ENCODE measurements around the gene EXOSC10. TPM values are rescaled to one million over a fixed set of nuclear protein-coding genes. Genes with fewer than 3 reads are reported as not detected.

The EXOSC10 gene
- polyA plus RNA-seq, 1 experiment: 65.9 TPM

- POLR2A ChIA-PET: no interaction called here
- no peak overlapping the region for H3K4me3 ChIP-seq (ENCODE audit: low read depth, low read length)
- TF ChIP-seq CTCF (IDR thresholded peaks at IDR 0.05; ENCODE audit: low read depth, low read length): no peak
- no peaks in the 10 kb centered on the region for H3K27me3 ChIP-seq (ENCODE audit: control insufficient read depth, insufficient read depth, low read length)
- CTCF ChIA-PET: interaction anchor here (1.2 kb wide), 1 partner anchor 125 kb away, joined by 3 read pairs; no protein-coding TSS in a partner anchor
- DNase-seq (ENCODE audit: low read depth, low spot score): no peak
- no peaks in the 10 kb centered on the region for H3K9me3 ChIP-seq (ENCODE audit: control insufficient read depth, insufficient read depth, low read length)
- no peak overlapping the region for H3K27ac ChIP-seq (ENCODE audit: low read depth, low read length)
Measured at GRCh38 chr1:11116318-11116717, 16.6 kb upstream of the EXOSC10 start.

GRCh38 chr1:11114966-11115365 lies 15.3 kb upstream of the EXOSC10 start:
- ChIA-PET CTCF (no interaction called here), POLR2A (no interaction called here)
- H3K4me3 ChIP-seq (ENCODE audit: low read depth, low read length): no peak overlapping the region
- no peak for DNase-seq (ENCODE audit: low read depth, low spot score)
- H3K27ac ChIP-seq (ENCODE audit: low read depth, low read length): no peak overlapping the region
- no peaks in the 10 kb centered on the region for H3K9me3 ChIP-seq (ENCODE audit: control insufficient read depth, insufficient read depth, low read length)
- no peaks in the 10 kb centered on the region for H3K27me3 ChIP-seq (ENCODE audit: control insufficient read depth, insufficient read depth, low read length)
- TF ChIP-seq CTCF (IDR thresholded peaks at IDR 0.05; ENCODE audit: low read depth, low read length): no peak

GRCh38 chr1:11109047-11109760 lies 9.5 kb upstream of the EXOSC10 start:
- Histone ChIP-seq H3K27me3 (ENCODE audit: control insufficient read depth, insufficient read depth, low read length) (no peaks in the 10 kb centered on the region), H3K27ac (ENCODE audit: low read depth, low read length) (no peak overlapping the region), H3K4me3 (ENCODE audit: low read depth, low read length) (no peak overlapping the region), H3K9me3 (ENCODE audit: control insufficient read depth, insufficient read depth, low read length) (no peaks in the 10 kb centered on the region)
- no peak for DNase-seq (ENCODE audit: low read depth, low spot score)
- POLR2A ChIA-PET: interaction anchor here (0.7 kb wide), 1 partner anchor 136 kb away, joined by 3 read pairs; no protein-coding TSS in a partner anchor
- CTCF ChIA-PET: interaction anchor here (2.3 kb wide), 1 partner anchor 72 kb away, joined by 12 read pairs; no protein-coding TSS in a partner anchor
- no peak for TF ChIP-seq CTCF (IDR thresholded peaks at IDR 0.05; ENCODE audit: low read depth, low read length)

- Histone ChIP-seq H3K9me3 (ENCODE audit: control insufficient read depth, insufficient read depth, low read length) (no peaks in the 10 kb centered on the region), H3K4me3 (ENCODE audit: low read depth, low read length) (no peak overlapping the region), H3K27ac (ENCODE audit: low read depth, low read length) (no peak overlapping the region), H3K27me3 (ENCODE audit: control insufficient read depth, insufficient read depth, low read length) (no peaks in the 10 kb centered on the region)
- TF ChIP-seq CTCF (IDR thresholded peaks at IDR 0.05; ENCODE audit: low read depth, low read length): no peak
- CTCF ChIA-PET: interaction anchor here (2.3 kb wide), 1 partner anchor 70 kb away, joined by 12 read pairs; no protein-coding TSS in a partner anchor
- POLR2A ChIA-PET: no interaction called here
- no peak for DNase-seq (ENCODE audit: low read depth, low spot score)
Measured at GRCh38 chr1:11107599-11107998, 7.9 kb upstream of the EXOSC10 start.

GRCh38 chr1:11105586-11105985 lies 5.9 kb upstream of the EXOSC10 start:
- DNase-seq (ENCODE audit: low read depth, low spot score): no peak
- CTCF ChIA-PET: no interaction called here
- Histone ChIP-seq H3K9me3 (ENCODE audit: control insufficient read depth, insufficient read depth, low read length) (no peaks in the 10 kb centered on the region), H3K4me3 (ENCODE audit: low read depth, low read length) (no peak overlapping the region), H3K27ac (ENCODE audit: low read depth, low read length) (no peak overlapping the region), H3K27me3 (ENCODE audit: control insufficient read depth, insufficient read depth, low read length) (no peaks in the 10 kb centered on the region)
- TF ChIP-seq CTCF (IDR thresholded peaks at IDR 0.05; ENCODE audit: low read depth, low read length): no peak
- POLR2A ChIA-PET: no interaction called here
